PC-3 (cell line): Measurements from ENCODE around the gene PCGF5. TPM values are rescaled to one million over a fixed set of nuclear protein-coding genes. Genes with fewer than 3 reads are reported as not detected.
A peak's percentile ranks its signal among the peaks of the same experiment; 100 is the strongest.
"Not testable (repeated sequence)": the region's sequence is repeated elsewhere in the genome, so short reads cannot be mapped to it uniquely, and the experiment has no call there.

Experiments used
- ATAC-seq: fragments of 200-7000 bp; cut with Tn5 transposase; 2 replicates; pipeline ENCODE4 v1.9.1; 2020; ENCODE audit warnings: mild to moderate bottlenecking, moderate library complexity
- BruUV-seq: library from RNA; stranded (reverse); fragments of 400-500 nt; replicated peaks from 2 replicates; lab custom pipeline; 2021; lab: Mats Ljungman, UMichigan
- CTCF ChIA-PET: fragments of 300-600 bp; sonication (Branson Sonifier 250); formaldehyde crosslinking; loops from one replicate; lab custom pipeline; 2022; ENCODE audit warnings: antibody characterized with exemption; lab: Charles Lee
- POLR2A ChIA-PET: fragments of 300-600 bp; sonication (Branson Sonifier 250); formaldehyde crosslinking; loops from one replicate; lab custom pipeline; 2022; ENCODE audit warnings: antibody characterized with exemption; ENCODE audit not compliant: unreplicated experiment; lab: Charles Lee
- DNase-seq: peaks from one replicate; pipeline ENCODE4 v3.0.0-alpha.2; 2015
- H2AFZ ChIP-seq: fragments of 300-600 bp; sonication (generic); 2 replicates; pipeline ENCODE4 v1.6.0; 2016; ENCODE audit warnings: antibody characterized with exemption, low read length
- H3F3A ChIP-seq: fragments of 300-600 bp; sonication (generic); one replicate; pipeline ENCODE4 v1.6.0; 2017; ENCODE audit warnings: antibody characterized with exemption, low read length, control low read depth, mild to moderate bottlenecking; ENCODE audit not compliant: unreplicated experiment
- H3K27ac ChIP-seq: fragments of 300-600 bp; sonication (generic); 2 replicates; pipeline ENCODE4 v1.5.1; 2016; ENCODE audit warnings: mild to moderate bottlenecking, low read length
- H3K27me3 ChIP-seq: fragments of 300-600 bp; sonication (generic); 2 replicates; pipeline ENCODE4 v1.6.1; 2016; ENCODE audit warnings: low read length, mixed read lengths
- H3K36me3 ChIP-seq: fragments of 300-600 bp; sonication (generic); 2 replicates; pipeline ENCODE4 v1.6.1; 2016; ENCODE audit warnings: low read depth, mixed run types, low read length, mixed read lengths
- H3K4me1 ChIP-seq: fragments of 300-600 bp; sonication (generic); 2 replicates; pipeline ENCODE4 v1.5.1; 2016; ENCODE audit warnings: low read length; ENCODE audit not compliant: insufficient read depth
- H3K4me2 ChIP-seq: fragments of 300-600 bp; sonication (generic); 2 replicates; pipeline ENCODE4 v1.6.0; 2016; ENCODE audit warnings: low read length
- H3K4me3 ChIP-seq: fragments of 300-600 bp; sonication (generic); 2 replicates; pipeline ENCODE4 v1.5.1; 2016; ENCODE audit warnings: mild to moderate bottlenecking, low read length, mixed read lengths
- H3K79me2 ChIP-seq: fragments of 300-600 bp; sonication (generic); 2 replicates; pipeline ENCODE4 v1.6.1; 2017; ENCODE audit warnings: low read length, mixed read lengths
- H3K9ac ChIP-seq: fragments of 300-600 bp; sonication (generic); 2 replicates; pipeline ENCODE4 v1.6.0; 2016; ENCODE audit warnings: mild to moderate bottlenecking, low read length
- H3K9me2 ChIP-seq: fragments of 300-600 bp; sonication (generic); replicated peaks from 2 replicates; pipeline ENCODE4 v1.6.1; 2016; ENCODE audit warnings: mixed run types, low read length, mixed read lengths
- H3K9me3 ChIP-seq: fragments of 300-600 bp; sonication (generic); 2 replicates; pipeline ENCODE4 v1.6.1; 2016; ENCODE audit warnings: low read length, mixed read lengths
- H4K20me1 ChIP-seq: fragments of 300-600 bp; sonication (generic); 2 replicates; pipeline ENCODE4 v1.6.1; 2016; ENCODE audit warnings: low read length, mixed read lengths
- CTCF ChIP-seq: fragments of 300-600 bp; sonication (generic); conservative IDR thresholded peaks from 2 replicates; pipeline ENCODE4 v1.5.1; 2017; ENCODE audit warnings: antibody characterized with exemption, low read depth, mild to moderate bottlenecking, low read length
- EZH2 ChIP-seq: fragments of 300-600 bp; sonication (generic); IDR thresholded peaks from one replicate; pipeline ENCODE4 v1.6.1; 2017; ENCODE audit warnings: antibody characterized with exemption, mild to moderate bottlenecking, low read length; ENCODE audit not compliant: unreplicated experiment
- EZH2phosphoT487 ChIP-seq: fragments of 300-600 bp; sonication (generic); IDR thresholded peaks from 2 replicates; pipeline ENCODE4 v1.6.1; 2018; ENCODE audit warnings: mild to moderate bottlenecking, antibody characterized with exemption, low read length, borderline replicate concordance
- intact Hi-C: fragments of 100-400 bp; cut with micrococcal nuclease; formaldehyde crosslinking; loops from 2 replicates; pipeline ENCODE4 v1.9.0; 2023
- total RNA-seq: library from RNA; depleted of rRNA; stranded (reverse); fragments of >200 nt; gene quantifications from 2 replicates; pipeline ENCODE4 v1.2.3, GENCODE V29; 2014

Gene PCGF5
- total RNA-seq, 1 experiment from 2014 or later: 25.0 TPM

GRCh38 chr10:91172348-91172747 is 48.1 kb upstream of the PCGF5 start:
- TF ChIP-seq EZH2: no peak
- no peak for TF ChIP-seq EZH2phosphoT487
- no peak for TF ChIP-seq CTCF
- H4K20me1 ChIP-seq: no peaks in the 10 kb centered on the region
- no peaks in the 10 kb centered on the region for H3F3A ChIP-seq
- H3K4me2 ChIP-seq: no peak overlapping the region
- no peaks in the 10 kb centered on the region for H3K36me3 ChIP-seq
- no peaks in the 10 kb centered on the region for H3K9me3 ChIP-seq
- no TSS peak for BruUV-seq
- H3K4me1 ChIP-seq: no peaks in the 10 kb centered on the region
- ChIA-PET CTCF (no interaction called here), POLR2A (no interaction called here)
- no peak overlapping the region for H2AFZ ChIP-seq
- H3K4me3 ChIP-seq: no peak overlapping the region
- intact Hi-C loops: no loop called here
- no peaks in the 10 kb centered on the region for H3K79me2 ChIP-seq
- H3K27me3 ChIP-seq: no peaks in the 10 kb centered on the region
- no peaks in the 10 kb centered on the region for H3K9me2 ChIP-seq
- no peak for ATAC-seq
- H3K9ac ChIP-seq: no peak overlapping the region
- no peak for DNase-seq
- no peak overlapping the region for H3K27ac ChIP-seq

GRCh38 chr10:91185239-91185875 is 35.1 kb upstream of the PCGF5 start:
- Histone ChIP-seq H3K79me2 (no peaks in the 10 kb centered on the region), H2AFZ (0 out of 2 replicates have a peak overlapping the region, but pooled peaks have one; percentile 18), H3F3A (no peaks in the 10 kb centered on the region), H3K4me2 (no peak overlapping the region), H3K9me2 (no peaks in the 10 kb centered on the region), H3K27ac (no peak overlapping the region), H3K36me3 (no peaks in the 10 kb centered on the region), H3K9me3 (no peaks in the 10 kb centered on the region), H3K4me3 (no peak overlapping the region), H3K9ac (no peak overlapping the region), H4K20me1 (no peaks in the 10 kb centered on the region), H3K4me1 (peaks cover 6% of the 10 kb centered on the region; the same call in 1 of the 2 replicates), H3K27me3 (no peaks in the 10 kb centered on the region)
- BruUV-seq: no TSS peak
- intact Hi-C loops: no loop called here
- ATAC-seq (peak; percentile 51), DNase-seq (peak; percentile 38)
- POLR2A ChIA-PET: no interaction called here
- CTCF ChIA-PET: no interaction called here
- no peak for TF ChIP-seq EZH2phosphoT487
- no peak for TF ChIP-seq EZH2
- no peak for TF ChIP-seq CTCF

- CTCF ChIA-PET: no interaction called here
- H3K79me2 ChIP-seq: no peaks in the 10 kb centered on the region
These were observed 33.3 kb upstream of the PCGF5 start for GRCh38 chr10:91187156-91187555.

GRCh38 chr10:91188010-91188409 is 32.5 kb upstream of the PCGF5 start:
- intact Hi-C loops, H3K4me2 ChIP-seq, H3K36me3 ChIP-seq, H3K27ac ChIP-seq, H2AFZ ChIP-seq, H3K79me2 ChIP-seq, H3K4me1 ChIP-seq, CTCF ChIA-PET, POLR2A ChIA-PET, H3K27me3 ChIP-seq, H4K20me1 ChIP-seq, DNase-seq, H3K9me3 ChIP-seq, H3K9ac ChIP-seq, H3K4me3 ChIP-seq, ATAC-seq, BruUV-seq, H3K9me2 ChIP-seq, H3F3A ChIP-seq: not testable (repeated sequence)

More at GRCh38 chr10:91187156-91187555, 33.3 kb upstream of the PCGF5 start:
- Histone ChIP-seq H4K20me1 (no peaks in the 10 kb centered on the region), H3K27ac (no peak overlapping the region), H3K4me1 (peaks cover 6% of the 10 kb centered on the region; the same call in 1 of the 2 replicates), H3K4me3 (no peak overlapping the region), H3F3A (no peaks in the 10 kb centered on the region), H3K9ac (no peak overlapping the region), H3K9me2 (no peaks in the 10 kb centered on the region), H3K27me3 (no peaks in the 10 kb centered on the region), H3K36me3 (no peaks in the 10 kb centered on the region), H3K9me3 (no peaks in the 10 kb centered on the region), H3K4me2 (no peak overlapping the region), H2AFZ (no peak overlapping the region)
- ATAC-seq (no peak), DNase-seq (no peak)
- POLR2A ChIA-PET: no interaction called here
- TF ChIP-seq CTCF (no peak), EZH2 (no peak), EZH2phosphoT487 (no peak)
- intact Hi-C loops: no loop called here
- no TSS peak for BruUV-seq
